Adrenal gland (tissue), 5 donors: Measurements from ENCODE around the gene CENPE.

ENCODE experiments used
- POLR2A ChIP-seq, 2 donors: fragments of 450-650 bp; IDR thresholded peaks; one replicate each; pipeline ENCODE4 v1.6.1; 2017; ENCODE audit warnings: antibody characterized with exemption in 2 of 2, mild to moderate bottlenecking in 2 of 2, moderate library complexity in 1 of 2
- TF ChIP-seq, protein P1 (sequence below), 6 experiments: fragments of 450-650 bp in 4 of 6; fragments of 200-600 bp in 2 of 6; sonication (generic) in 1 of 6; IDR thresholded peaks; 1 replicate in 5 of 6; 2 replicates in 1 of 6; pipeline versions ENCODE4 v1.5.1 to v1.8.0; 2016 to 2021; ENCODE audit warnings: antibody characterized with exemption in 6 of 6, mild to moderate bottlenecking in 2 of 6, moderate library complexity in 1 of 6
- donor health status: DM: no; HTN: no; CAD: no.

DNA sequence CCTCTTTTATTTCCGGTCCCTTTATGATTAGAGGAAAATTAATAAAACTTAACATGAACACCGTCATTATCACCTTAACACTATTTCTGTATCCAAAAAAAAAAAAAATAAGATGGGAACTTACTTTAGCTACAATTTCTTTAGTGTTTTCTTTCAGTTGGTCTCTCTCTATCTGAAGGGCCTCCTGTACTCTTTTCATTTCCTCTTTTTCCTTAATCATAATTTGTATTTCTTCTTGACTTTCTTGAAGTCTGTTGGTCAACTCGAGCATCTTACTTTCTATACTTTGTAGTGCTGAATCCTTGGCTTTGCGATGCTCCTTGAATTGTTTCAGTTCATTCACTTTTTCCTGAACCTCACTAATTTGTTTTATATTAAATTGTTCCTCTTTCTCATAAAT lies 53.2 kb downstream of the CENPE start:
- no peak for TF ChIP-seq POLR2A (IDR thresholded peaks at IDR 0.05)
- TF ChIP-seq, protein P1, sequence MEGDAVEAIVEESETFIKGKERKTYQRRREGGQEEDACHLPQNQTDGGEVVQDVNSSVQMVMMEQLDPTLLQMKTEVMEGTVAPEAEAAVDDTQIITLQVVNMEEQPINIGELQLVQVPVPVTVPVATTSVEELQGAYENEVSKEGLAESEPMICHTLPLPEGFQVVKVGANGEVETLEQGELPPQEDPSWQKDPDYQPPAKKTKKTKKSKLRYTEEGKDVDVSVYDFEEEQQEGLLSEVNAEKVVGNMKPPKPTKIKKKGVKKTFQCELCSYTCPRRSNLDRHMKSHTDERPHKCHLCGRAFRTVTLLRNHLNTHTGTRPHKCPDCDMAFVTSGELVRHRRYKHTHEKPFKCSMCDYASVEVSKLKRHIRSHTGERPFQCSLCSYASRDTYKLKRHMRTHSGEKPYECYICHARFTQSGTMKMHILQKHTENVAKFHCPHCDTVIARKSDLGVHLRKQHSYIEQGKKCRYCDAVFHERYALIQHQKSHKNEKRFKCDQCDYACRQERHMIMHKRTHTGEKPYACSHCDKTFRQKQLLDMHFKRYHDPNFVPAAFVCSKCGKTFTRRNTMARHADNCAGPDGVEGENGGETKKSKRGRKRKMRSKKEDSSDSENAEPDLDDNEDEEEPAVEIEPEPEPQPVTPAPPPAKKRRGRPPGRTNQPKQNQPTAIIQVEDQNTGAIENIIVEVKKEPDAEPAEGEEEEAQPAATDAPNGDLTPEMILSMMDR (IDR thresholded peaks at IDR 0.05): no peak
